NCI-H1930 (cell line): ENCODE results near the gene SMYD3.

Experiments used
- DNase-seq, 2 experiments: peaks; one replicate each; lab custom pipeline; 2025; lab: John Stamatoyannopoulos, UW

SMYD3 gene

DNA sequence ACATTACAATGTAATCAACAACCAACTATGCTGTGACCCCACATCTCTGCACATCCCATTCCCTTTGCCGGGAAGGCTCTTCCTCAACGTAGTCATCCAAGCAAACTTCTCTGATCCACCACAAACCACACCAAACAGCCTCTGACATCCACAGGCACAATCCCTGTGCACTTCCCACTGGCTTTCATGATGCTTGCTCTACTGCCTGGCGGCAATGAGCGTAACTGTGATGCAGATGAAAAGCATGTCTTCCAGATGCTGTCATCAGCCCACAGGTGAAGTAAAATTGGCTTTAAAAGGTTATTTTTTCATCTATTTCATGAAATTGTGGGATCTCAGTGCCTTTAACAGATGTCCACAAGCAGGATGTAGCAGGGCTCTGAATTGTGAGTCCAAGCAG, 635.2 kb downstream of the SMYD3 start:
- no peak for DNase-seq

DNA sequence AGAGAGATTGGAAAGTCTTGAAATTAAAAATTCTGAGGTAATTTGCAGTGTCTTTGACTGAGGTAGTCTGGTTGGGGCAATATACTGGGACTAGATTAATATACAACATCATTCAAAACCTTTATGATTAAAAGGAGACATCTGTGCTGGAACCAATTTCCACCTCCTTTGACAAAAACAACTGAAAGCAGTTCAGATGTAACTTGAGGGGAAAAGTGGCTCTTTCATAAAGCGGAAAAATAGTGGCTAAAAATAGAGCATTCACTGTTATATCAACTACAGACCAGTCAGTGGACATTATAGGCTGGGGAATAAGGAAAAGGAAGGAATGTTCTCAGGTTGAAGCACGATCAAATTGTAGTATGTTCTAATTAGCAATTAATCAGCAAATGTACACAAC, 635.9 kb downstream of the SMYD3 start:
- no peak for DNase-seq

DNA sequence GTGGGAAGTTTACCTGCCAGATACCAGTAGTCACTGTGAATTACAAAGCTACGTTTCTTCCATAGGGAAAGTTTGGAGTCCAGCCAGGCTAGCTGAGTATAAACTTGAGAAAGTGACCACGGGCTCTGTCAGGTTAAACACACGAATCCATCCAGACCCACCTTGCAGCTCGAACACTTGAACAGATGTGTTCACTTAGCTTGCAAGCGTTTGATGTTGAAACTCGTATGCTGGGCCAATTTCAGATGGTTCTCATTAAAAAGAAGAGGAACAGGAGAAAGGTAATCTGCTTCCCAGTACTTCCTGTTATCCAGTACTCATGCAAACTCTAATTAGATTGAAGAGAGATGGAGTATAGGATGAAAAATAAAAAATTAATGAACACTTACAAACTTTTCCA, 636.4 kb downstream of the SMYD3 start:
- no peak for DNase-seq

DNA sequence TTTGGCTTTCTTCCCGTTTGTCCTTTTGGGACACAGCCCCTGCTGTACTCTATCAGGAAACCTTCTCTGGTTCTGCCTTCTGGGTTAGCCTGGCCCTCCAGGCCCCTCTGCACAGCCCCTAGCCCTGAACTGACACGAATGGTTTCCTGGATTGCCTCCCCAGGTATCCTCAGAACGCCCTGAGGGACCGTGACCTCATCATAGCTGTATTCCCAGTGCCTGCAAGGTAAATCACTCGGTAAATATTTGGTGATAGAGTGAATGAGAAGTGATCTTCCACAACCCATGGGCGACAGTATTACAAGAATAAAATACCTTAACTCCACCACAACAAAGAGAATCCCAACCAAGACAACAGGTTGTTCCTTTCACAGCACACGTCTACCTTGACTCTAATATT, 637.2 kb downstream of the SMYD3 start:
- no peak for DNase-seq

DNA sequence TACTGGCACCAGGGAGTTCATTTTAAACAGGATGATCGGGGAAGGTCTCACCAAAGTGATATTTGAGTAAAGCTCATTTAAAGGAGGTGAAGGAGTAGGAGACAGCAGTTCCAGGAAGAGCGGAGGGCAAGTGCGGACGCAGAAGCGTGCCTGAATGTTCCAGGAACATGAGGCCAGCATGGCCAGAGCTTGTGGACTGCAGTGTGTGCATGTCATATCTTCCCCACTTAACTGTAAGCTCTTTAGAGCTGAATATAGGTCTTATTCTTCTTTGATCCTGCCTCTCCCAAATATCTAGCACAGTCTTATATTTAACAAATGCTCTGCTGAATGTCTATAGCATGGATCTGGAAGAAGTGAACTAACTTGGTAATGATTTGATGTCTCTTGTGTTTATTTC, 639.3 kb downstream of the SMYD3 start:
- no peak for DNase-seq

DNA sequence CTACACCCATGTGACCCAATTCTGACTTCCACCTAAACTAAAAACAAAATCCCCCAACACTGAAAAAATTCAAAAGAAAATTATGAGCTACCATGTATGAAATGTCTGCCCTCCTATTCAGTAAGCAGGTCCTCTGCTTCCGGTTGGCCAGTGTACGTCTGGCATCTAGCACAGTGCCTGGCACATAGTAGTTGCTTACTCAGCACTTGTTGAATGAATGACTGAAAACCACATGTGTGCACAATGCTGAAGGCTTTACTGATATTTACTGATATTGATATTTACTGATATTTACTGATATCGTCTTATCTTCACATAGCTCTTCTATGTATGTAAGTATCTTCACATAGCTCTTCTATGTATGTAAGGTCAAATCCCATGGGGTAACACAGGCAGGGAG, 642.2 kb downstream of the SMYD3 start:
- DNase-seq: no peak

DNA sequence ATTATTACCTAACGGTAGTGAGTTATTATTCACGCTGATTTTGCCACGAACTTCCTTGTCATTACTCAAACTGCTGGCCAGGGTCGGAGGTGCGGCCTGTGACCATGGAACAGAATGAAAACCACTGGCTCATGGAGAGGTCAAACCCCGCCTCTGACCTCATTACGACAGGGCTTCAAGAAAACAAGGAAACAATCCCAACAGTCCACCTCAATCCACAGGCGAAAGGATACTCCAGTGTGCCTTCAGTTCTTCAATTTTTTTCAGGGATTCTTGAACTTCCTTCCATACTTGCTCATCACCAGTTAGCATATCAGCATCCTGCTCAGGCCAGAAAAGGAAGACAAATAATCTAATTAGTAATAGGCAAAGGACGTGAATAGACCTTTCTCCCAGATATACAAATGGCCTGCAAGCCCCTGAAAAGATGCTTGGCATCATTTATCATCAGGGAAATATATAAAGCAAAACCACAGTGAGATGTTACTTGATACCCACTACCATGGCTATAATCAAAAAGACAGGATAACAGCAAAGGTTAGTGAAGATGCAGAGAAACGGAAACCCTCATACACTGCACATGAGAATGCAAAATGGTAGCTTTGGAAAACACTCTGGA, 643.4 kb downstream of the SMYD3 start:
- DNase-seq: no peak

DNA sequence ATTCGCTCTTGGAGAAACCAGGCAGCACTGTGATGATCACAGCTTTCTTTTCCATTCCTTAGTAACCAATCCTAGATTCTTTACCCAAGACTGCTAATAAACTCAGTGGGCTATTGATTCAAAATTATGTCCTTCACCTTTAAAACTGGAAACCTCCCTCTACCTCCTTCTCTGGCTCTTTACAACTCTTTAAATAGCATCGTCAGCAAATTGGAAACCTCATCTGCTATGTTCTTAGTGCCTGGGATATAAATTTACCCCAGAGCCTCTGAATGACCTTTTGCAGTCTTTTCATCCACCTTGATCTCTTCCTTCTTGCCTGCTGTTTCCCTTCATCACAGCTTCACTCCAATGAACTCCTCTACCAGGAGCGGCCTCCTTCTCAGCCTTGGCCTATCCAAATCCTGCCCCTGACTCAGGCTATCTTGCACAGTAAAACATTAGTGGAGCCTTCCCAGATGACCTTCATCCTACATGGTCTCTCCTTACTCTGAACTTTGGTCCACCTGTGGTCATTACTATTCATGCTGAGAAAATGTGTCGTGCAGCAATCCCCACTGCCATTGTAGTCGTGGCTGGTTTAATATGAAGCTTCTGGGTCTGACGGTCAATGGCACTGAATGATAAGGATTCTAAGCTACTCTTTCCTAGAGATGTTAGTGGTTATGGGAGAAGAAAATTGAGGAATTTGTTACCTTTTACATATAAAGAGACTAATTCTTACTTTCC, 644.1 kb downstream of the SMYD3 start:
- no peak for DNase-seq

DNA sequence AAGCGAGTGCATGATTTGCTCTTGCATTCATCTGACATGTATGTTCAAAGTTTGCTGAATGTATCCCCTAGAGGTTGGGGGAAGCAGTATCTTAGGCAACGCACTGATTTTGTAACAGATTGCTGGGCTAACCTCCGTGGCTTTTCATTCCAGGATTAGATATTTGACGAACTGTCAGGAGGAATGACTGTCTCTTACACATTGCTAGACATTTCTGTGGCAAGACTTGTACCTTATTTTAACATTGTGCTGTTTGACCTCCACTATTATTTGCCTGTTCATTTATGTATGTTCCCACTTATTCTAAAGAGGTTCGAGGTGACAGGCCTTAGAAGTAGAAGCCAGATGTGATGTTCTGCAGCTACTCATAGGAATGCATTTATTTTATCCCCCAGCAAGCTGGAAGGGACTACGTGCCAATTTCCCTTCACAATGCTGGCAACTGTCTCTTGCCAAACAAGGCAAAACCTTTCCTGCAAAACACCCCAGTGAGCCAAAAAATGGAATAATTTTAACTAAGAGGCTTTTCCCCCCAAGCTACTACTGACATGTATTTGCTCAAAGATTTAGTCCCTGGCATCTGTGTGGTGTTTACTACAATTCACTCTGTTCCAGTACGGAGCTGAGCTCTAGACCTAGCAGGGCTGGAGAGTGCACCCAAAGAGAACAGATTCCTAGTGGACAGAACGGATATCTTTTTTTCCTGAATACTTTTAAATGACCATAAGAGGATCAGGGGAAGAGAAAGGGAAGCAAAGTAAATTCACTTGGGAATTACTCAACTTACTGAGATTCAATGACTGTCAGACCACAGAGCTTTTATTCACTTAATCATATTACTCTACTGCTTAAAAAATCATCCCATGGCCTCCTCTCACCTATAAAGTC, 646.2 kb downstream of the SMYD3 start:
- DNase-seq: no peak

DNA sequence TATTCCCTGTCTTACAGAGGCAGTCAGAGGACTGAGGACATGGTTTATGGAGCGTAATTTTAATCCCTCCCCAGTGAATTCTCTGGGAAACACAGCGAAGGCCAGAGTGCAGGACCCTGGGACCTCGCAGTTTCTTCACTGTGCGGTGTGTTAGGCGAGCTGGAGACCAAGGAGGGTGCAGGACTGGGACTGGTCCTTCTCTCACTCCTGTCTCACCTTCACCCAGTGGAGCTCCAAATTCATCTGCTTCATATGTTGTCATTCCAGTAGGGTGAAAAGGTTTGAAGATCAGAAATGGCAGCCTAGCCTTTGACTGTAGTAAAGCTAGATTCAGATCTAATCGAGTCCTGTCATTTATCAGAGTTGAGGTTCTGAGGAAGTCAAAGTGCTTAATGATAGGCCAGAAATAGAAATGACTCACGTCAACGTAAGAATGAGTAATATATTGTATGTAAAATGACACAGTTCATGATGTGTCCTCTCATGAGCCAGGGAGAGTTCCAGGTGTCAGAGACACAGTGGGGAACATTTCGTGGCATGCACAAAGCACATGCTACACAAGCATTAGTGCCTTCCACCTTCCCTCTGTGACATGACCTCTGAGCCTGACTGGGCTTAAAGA, 647.5 kb downstream of the SMYD3 start:
- DNase-seq: no peak

DNA sequence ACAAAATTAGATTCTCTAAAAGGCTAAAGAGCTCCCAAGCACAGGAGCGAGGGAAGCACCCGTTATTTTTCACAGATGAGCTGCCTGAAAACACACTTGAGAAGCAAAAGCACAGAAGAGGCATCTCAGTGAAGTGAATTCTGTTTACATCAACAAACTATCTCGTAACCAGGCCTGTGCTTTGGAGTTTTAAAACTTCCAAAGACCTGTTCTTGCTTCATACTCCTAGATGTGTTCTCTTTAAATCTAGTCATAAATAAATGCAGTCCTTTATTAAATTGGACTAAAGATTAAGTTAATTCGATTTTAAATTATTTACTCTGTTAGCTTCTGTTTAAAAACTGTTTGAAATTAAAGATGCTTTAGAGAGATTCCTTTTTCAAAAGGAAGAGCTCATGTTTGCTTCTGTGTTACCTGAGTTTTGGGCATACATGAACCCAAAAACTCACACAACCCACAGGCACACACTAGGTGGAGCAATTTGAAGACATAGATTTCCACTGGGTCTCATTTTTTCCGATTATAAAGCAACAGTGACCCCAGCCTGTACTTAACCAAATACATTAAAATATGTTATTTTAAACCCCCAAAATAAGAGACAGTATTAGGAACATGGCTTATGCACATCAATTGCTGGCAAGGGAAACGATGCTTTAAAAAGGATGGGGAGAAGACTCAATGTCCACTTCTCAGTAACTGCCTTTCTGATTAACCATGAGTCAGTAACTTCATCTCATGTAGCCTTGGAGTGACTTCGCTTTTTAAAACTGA, 648.2 kb downstream of the SMYD3 start:
- DNase-seq: peak in 1 of 2 experiments; percentile 6

DNA sequence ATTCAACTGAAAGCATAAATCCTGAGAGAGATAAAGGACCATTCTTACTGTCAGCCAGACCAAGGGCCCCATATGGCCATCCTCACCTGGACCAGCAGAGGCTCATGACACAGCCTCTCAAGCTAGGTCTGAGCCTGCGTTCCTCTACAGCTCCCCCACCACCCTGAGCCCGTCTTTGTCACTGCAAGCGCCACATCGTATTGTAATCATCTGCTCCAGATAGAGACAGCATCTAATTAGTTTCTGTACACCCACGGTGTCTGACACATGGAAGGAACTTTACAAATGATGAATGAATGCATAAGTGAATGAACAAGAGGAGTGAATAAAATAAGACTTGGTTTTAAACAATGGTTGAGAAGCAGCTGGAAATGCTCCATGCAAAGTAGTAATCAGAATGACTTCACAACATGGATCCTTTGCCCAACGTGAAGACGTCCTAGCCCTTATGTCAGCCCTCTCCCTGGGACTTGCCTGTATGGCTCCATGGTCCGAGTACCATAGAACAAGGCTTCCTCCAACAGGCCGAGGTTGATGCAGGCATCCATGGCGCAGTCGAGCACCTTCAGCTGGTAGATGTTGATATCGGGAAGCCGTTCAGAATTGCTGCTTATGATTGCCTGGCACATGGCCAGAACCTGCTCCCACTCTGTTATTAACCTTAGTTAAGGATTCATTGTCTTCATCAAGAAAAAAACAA, 648.9 kb downstream of the SMYD3 start:
- no peak for DNase-seq

DNA sequence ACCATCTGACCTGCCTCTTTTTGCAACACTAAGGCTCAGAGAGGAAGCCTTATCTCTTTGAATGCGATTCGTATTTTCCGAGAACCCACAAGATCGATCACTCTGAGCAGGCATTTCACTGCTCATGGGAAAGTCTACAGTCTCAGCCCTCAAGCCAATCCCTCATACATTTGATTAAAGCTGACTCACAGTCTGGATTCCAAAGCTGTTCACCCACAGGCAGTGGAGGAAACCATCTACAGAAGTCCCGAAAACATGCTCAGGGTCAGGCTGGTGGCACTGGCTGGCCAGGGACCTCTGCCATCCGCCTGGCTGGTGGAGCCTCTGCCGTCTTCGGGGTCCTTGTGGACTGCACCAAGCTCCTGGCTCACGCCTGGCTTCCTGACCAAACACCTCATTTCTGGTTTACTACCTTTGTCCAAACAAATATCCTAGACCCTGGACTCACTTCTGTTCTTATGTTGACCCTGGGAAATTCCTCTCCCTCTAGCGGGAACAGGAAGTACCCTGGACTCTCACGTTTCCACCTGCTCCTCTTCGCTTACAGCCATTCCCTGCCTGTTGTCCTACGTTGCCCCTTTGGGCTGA, 650.0 kb downstream of the SMYD3 start:
- DNase-seq: no peak

DNA sequence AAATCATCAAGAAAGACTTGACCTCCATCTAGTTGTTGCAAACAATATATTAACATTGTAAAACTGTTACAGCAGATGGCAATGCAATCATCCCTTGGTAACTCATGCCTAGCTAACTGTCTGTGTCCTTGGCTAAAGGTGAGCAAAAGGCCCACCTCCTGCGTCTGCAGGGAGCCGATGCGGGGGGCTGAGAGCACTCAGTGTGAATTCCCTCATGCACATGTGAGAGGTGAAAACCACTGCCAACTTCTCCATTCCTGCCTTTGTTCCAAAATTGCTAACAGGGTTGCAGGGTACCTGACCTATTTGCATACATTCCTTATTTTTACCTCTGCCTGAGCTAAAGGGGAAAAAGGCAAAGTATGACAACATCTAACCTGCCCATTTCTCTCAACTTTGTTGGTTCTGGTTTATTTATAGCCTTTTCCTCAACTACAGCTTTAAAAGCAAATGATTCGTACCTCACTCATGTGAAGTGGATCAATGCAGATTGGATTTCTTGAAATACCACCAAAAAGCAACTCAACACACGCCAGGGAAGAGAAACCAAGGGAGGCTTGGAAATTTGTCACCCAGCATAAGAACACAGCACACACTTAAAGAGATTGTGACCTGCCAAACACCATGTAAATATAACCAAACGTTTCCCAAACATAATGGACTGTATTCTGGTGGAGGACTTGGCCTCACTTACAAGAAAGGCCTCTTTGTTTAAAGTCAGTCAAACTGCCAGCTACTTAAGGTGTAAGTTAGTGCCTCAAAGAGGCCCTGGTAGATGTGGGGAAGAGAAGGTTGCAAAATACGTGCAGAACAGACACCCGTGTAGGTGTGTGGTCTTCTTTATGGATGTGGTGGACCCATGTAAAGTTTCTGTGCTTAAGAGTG, 651.0 kb downstream of the SMYD3 start:
- DNase-seq: no peak

DNA sequence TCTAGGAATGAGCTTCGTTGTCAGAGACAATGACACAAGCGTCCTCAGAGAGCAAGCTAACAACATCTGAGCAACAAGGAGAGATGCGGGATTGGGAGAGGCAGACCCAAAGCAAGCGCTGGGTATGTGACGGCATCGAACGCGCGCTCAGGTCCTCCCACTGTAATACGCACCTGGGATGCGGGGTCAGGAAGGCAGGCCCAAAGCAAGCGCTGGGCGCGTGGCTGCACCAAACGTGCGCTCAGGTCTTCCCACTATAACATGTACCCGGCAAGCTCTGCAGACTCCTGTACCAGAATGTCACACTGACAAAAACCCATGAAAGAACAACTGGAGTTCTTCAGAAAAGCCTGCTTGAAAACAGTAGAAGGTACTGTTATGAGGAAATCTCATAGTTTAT, 653.8 kb downstream of the SMYD3 start:
- no peak for DNase-seq

DNA sequence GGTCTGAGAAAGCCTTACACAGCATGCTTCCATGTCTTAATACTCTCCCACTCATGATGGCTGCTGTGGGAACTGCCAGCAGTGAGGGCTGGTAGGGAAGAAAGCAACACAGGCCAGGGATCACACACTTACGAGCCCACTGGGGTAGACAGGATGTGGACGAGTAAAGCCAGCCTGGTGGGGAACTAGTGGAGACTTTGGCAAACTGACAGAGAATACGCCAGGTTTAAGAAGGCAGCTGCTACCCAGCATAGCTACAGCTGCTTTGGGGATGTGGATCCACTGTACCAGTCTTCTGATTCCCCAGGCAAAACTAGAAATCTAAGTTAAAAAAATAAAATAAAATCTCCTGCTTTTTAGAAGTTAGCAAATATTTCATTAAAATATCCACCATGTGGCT, 664.0 kb downstream of the SMYD3 start:
- DNase-seq: no peak

DNA sequence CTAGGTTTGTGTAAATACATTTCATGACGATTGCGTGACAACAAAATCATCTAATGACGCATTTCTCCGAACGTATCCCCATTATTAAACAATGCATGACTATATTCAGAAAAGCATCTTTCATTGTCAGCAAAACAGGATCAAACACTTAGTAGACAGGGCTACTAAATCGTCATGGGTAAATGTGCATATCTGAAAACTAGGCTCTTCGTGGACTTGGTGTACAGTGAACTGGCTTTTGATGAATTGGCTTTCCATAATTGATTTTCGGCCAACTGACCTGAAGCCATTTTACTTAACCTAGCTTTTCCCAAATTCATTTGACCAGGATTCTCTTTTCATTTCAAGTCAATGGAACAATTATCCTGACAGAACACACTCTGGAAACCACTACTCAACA, 665.0 kb downstream of the SMYD3 start:
- DNase-seq: no peak

DNA sequence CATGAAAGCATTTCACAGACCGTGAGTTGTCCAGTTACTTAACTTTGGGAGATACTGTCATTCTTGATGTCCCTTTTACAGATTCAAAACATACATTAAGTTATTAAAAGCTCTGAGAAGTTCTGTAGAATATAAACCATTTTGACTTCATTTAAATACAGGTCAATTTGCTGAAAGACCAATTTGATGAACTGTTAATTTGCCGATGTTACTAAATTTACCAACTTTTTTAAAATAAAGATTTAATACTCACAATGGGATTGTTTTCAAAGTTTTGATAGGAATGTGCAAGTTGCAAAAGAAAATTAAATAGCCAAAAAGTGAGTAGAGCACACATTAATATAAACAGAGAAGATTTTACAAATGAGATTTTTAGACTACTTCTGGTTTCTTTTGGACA, 666.1 kb downstream of the SMYD3 start:
- no peak for DNase-seq

DNA sequence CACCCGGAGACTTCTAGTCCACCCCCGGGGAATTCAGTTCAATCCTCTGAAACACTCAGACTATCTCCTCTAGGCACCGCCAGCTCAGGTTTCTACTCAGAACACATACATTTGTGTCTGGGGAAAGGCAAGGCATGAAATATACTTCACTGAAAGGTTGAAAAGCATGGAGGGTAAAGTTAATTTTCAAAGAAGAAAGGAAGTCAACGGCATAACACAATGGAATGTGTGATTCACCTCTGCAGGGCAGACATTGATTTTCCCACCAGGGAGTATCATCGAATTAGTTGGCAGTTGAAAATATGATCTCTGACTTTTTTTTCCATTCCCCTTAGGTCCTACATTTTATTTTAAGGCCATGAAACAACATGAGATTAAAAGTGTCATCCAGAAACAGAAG, 669.4 kb downstream of the SMYD3 start:
- DNase-seq: no peak

DNA sequence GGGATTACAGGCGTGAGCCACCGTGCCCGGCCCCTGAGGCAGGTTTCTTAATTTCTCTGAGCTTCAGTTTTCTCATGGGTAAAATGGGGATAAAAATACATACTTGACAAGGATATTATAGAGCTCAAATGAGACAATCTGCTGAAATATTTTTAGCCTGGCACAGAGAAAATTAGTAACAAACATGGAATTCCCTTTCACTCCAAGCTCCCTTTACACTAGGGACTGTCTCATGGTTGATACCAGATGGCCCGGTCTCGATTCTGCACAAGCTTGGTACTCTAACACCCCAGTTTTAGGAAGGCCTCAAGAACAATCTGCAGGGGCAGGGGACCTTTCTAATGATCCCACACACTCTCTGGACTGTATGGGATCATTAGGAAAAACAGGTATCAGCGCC, 671.7 kb downstream of the SMYD3 start:
- no peak for DNase-seq
